ENCODE data around the gene RAB32. TPM values are rescaled to one million over a fixed set of nuclear protein-coding genes. Genes with fewer than 3 reads are reported as not detected.
"Not testable (repeated sequence)": the region's sequence is repeated elsewhere in the genome, so short reads cannot be mapped to it uniquely, and the experiment has no call there.

Gene RAB32
- total RNA-seq, 1 experiment from 2014 or later = 4.7 TPM

DNA sequence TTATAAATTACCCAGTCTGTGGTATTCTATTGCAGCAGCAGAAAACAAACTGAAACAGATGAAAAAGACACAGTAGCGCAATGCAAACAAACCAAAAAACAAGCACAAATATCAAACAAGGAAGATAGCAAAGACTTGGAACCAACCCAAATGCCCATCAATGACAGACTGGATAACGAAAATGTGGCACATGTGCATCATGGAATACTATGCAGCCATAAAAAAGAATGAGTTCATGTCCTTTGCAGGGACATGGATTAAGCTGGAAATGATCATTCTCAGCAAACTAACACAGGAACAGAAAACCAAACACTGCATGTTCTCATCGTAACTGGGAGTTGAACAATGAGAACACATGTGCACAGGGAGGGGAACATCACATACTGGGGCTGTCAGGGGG is 25.0 kb downstream of the RAB32 start:
- not testable (repeated sequence) for H3K27ac ChIP-seq (ENCODE audit: insufficient read length, low read depth, low read length); H3K9me3 ChIP-seq (ENCODE audit: control insufficient read depth, low read depth, low read length); H4K8ac ChIP-seq (replicated peaks; ENCODE audit: insufficient read length, low read depth, low read length); H3K27me3 Mint-ChIP-seq (ENCODE audit: low read depth); H3K27ac Mint-ChIP-seq; H3K79me2 ChIP-seq (ENCODE audit: insufficient read depth, low read length); DNase-seq; H2BK5ac ChIP-seq (ENCODE audit: insufficient read length, low read length); H4K91ac ChIP-seq (ENCODE audit: insufficient read length, low read depth, low read length); H3K9ac ChIP-seq (ENCODE audit: extremely low read depth, insufficient read length, low read length); H3K4ac ChIP-seq (ENCODE audit: low read depth, low read length); H2BK12ac ChIP-seq (ENCODE audit: insufficient read length, low read depth, low read length); H3K4me1 ChIP-seq (ENCODE audit: insufficient read depth, low read length); H3K56ac ChIP-seq (ENCODE audit: insufficient read length, low read depth, low read length); H3K36me3 Mint-ChIP-seq (ENCODE audit: insufficient read depth in 1 of 3, low read depth in 3 of 3); H3K4me3 Mint-ChIP-seq; H3K14ac ChIP-seq (ENCODE audit: insufficient read depth, low read length); H2BK120ac ChIP-seq (ENCODE audit: low read depth, low read length, poor library complexity, severe bottlenecking); H3K27me3 ChIP-seq (ENCODE audit: insufficient read depth, low read length); H4K5ac ChIP-seq (ENCODE audit: insufficient read length, low read depth, low read length); H4K20me1 ChIP-seq (ENCODE audit: control insufficient read depth, insufficient read depth, insufficient read length); H3K23ac ChIP-seq (ENCODE audit: insufficient read length, low read depth, low read length); H3K4me2 ChIP-seq (ENCODE audit: insufficient read depth, insufficient read length, low read length); H3K4me1 Mint-ChIP-seq; H2BK20ac ChIP-seq (ENCODE audit: low read depth, low read length, poor library complexity, severe bottlenecking); H3K79me1 ChIP-seq (ENCODE audit: insufficient read depth, low read depth, low read length, poor library complexity, severe bottlenecking); H2AFZ ChIP-seq (ENCODE audit: low read length); H2AK5ac ChIP-seq (ENCODE audit: insufficient read length, low read length); H3K9me3 Mint-ChIP-seq; H3K18ac ChIP-seq (ENCODE audit: insufficient read length, low read depth, low read length); H2BK15ac ChIP-seq (ENCODE audit: low read depth, low read length); H3T11ph ChIP-seq (ENCODE audit: low read length); H3K23me2 ChIP-seq (ENCODE audit: insufficient read length, low read depth, low read length, poor library complexity, severe bottlenecking)
- WGBS (ENCODE audit: extremely low coverage, insufficient read length, low lambda C conversion rate) = no CpG with 5 or more reads among the region's 3 CpGs
